ENCODE results near the gene NFATC2IP. TPM values are rescaled to one million over a fixed set of nuclear protein-coding genes. Genes with fewer than 3 reads are reported as not detected.

The NFATC2IP gene
- total RNA-seq, 4 donors from 2014 or later: 32.1 to 34.5 (median 34.0) TPM

- H3K9me3 ChIP-seq: peaks cover 0 to 13% (median 0%) of the 10 kb centered on the region in 4 donors
- H3K36me3 ChIP-seq: peaks cover 2 to 87% (median 13%) of the 10 kb centered on the region in 3 donors
- no peaks in the 10 kb centered on the region for H3K27me3 ChIP-seq
- DNase-seq (ENCODE audit: low spot score in 2 of 2): no peak
- no peak overlapping the region for H3K4me3 ChIP-seq
- H3K27ac ChIP-seq: no peak overlapping the region
- WGBS, 2 donors: 97 to 98% methylated on average over 4 of the region's 4 CpGs
- H3K4me1 ChIP-seq: no peaks in the 10 kb centered on the region
- TF ChIP-seq POLR2A (IDR thresholded peaks at IDR 0.05): no peak
- no peak for TF ChIP-seq CTCF (IDR thresholded peaks at IDR 0.05)
- TF ChIP-seq EP300 (IDR thresholded peaks at IDR 0.05): no peak
These were observed 36.6 kb downstream of the NFATC2IP start for GRCh38 chr16:28987170-28987853.

GRCh38 chr16:28989363-28989762, 38.6 kb downstream of the NFATC2IP start:
- TF ChIP-seq CTCF (IDR thresholded peaks at IDR 0.05): no peak
- no peaks in the 10 kb centered on the region for H3K27me3 ChIP-seq
- WGBS, 2 donors: 91 to 94% methylated on average over 13 to 14 of the region's 14 CpGs
- peaks cover 0 to 66% (median 13%) of the 10 kb centered on the region in 3 donors for H3K36me3 ChIP-seq
- no peaks in the 10 kb centered on the region for H3K4me1 ChIP-seq
- H3K9me3 ChIP-seq: peaks cover 0 to 13% (median 0%) of the 10 kb centered on the region in 4 donors
- H3K27ac ChIP-seq: no peak overlapping the region
- DNase-seq (ENCODE audit: low spot score in 2 of 2): no peak
- H3K4me3 ChIP-seq: no peak overlapping the region

GRCh38 chr16:28990375-28991040, 39.8 kb downstream of the NFATC2IP start:
- DNase-seq (ENCODE audit: low spot score in 2 of 2): no peak
- Histone ChIP-seq H3K9me3 (peaks cover 0 to 13% (median 0%) of the 10 kb centered on the region in 4 donors), H3K27me3 (no peaks in the 10 kb centered on the region), H3K4me1 (no peaks in the 10 kb centered on the region), H3K36me3 (peaks cover 0 to 55% (median 13%) of the 10 kb centered on the region in 3 donors), H3K4me3 (no peak overlapping the region), H3K27ac (no peak overlapping the region)
- WGBS, 2 donors: 85 to 88% methylated on average over 11 of the region's 11 CpGs
- TF ChIP-seq EP300 (IDR thresholded peaks at IDR 0.05) (no peak), POLR2A (IDR thresholded peaks at IDR 0.05) (no peak), CTCF (IDR thresholded peaks at IDR 0.05) (no peak)

GRCh38 chr16:28991687-28992086, 41.0 kb downstream of the NFATC2IP start:
- Histone ChIP-seq H3K4me1 (no peaks in the 10 kb centered on the region), H3K9me3 (peaks cover 0 to 9% (median 0%) of the 10 kb centered on the region in 4 donors), H3K36me3 (peaks cover 0 to 43% (median 8%) of the 10 kb centered on the region in 3 donors), H3K27me3 (no peaks in the 10 kb centered on the region), H3K27ac (no peak overlapping the region), H3K4me3 (no peak overlapping the region)
- WGBS, 2 donors: 71 to 81% methylated on average over 8 of the region's 8 CpGs
- TF ChIP-seq POLR2A (IDR thresholded peaks at IDR 0.05): no peak
- TF ChIP-seq CTCF (IDR thresholded peaks at IDR 0.05): no peak
- no peak for TF ChIP-seq EP300 (IDR thresholded peaks at IDR 0.05)
- no peak for DNase-seq (ENCODE audit: low spot score in 2 of 2)

- WGBS, 2 donors: 90 to 91% methylated on average over 8 to 10 of the region's 10 CpGs
- H3K36me3 ChIP-seq: peaks cover 0 to 35% (median under 1%) of the 10 kb centered on the region in 3 donors
- no peak overlapping the region for H3K4me3 ChIP-seq
- peaks cover 0 to under 1% (median 0%) of the 10 kb centered on the region in 4 donors for H3K9me3 ChIP-seq
- DNase-seq (ENCODE audit: low spot score in 2 of 2): no peak
- H3K27ac ChIP-seq: no peak overlapping the region
- TF ChIP-seq CTCF (IDR thresholded peaks at IDR 0.05) (no peak), EP300 (IDR thresholded peaks at IDR 0.05) (no peak), POLR2A (IDR thresholded peaks at IDR 0.05) (no peak)
- no peaks in the 10 kb centered on the region for H3K27me3 ChIP-seq
- no peaks in the 10 kb centered on the region for H3K4me1 ChIP-seq
These were observed 41.8 kb downstream of the NFATC2IP start for GRCh38 chr16:28992496-28992895.

Measured in tibial nerve (tissue), 4 donors.